NK-92 (cell line): ENCODE measurements around the gene BTN2A1.
"Not testable (repeated sequence)": the region's sequence is repeated elsewhere in the genome, so short reads cannot be mapped to it uniquely, and the experiment has no call there.

Experiments
- DNase-seq: peaks from one replicate; lab custom pipeline; 2025; ENCODE audit not compliant: unreplicated experiment; lab: John Stamatoyannopoulos, UW

BTN2A1 gene

DNA sequence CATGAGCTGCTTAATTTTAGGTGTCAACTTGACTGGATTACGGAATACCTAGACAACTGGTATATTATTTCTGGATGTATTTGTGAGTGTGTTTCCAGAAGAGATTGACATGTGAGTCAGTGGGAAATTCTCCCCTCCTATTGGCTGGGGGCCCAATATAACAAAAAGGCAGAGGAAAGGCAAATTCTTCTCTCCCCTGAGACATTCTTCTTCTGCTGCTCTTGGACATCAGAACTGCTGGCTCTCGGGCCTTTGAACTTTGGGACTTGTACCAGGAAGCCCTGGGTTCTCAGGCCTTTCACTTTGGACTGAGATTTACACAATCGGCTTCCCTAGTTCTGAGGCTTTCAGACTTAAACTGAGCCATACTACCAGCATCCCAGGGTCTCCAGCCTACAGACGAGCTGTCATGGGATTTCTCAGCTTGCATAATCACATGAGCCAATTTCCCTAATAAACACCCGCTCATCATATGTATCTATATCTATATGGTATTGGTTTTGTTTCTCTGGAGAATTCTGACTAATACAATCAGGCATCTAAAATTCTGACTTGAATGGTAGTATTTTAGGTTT lies 25.0 kb upstream of the BTN2A1 start:
- DNase-seq = no peak

DNA sequence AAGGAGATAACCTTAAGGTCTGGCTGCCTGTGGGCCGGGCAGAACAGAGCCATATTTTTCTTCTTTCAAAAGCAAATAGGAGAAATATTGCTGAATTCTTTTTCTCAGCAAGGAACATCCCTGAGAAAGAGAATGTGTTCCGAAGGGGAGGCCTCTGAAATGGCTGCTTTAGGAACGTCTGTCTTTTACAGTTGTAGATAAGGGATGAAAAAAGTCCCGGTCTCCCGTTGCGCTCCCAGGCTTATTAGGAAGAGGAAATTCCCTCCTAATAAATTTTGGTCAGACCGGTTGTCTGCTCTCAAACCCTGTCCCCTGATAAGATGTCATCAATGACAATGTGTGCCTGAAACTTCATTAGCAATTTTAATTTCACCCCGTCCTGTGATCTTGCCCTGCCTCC lies 24.1 kb upstream of the BTN2A1 start:
- DNase-seq = not testable (repeated sequence)

DNA sequence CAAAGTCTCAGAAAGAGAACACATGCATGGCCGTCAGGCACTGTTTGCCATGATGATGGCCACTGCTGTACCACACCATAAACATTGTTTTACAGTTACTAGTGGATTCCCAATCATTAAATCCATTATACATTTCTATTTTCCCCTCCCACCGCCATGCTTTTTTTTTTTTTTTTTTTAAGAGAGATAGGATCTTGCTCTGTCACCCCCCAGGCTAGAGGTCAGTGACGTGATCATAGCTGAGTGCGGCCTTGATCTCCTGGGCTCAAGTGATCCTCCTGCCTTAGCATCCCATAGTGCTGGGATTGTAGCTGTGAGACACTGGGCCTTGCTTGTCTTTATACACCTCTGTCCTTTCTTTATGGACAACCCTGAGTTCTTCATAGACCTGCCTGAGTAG lies 21.7 kb upstream of the BTN2A1 start:
- DNase-seq = no peak

DNA sequence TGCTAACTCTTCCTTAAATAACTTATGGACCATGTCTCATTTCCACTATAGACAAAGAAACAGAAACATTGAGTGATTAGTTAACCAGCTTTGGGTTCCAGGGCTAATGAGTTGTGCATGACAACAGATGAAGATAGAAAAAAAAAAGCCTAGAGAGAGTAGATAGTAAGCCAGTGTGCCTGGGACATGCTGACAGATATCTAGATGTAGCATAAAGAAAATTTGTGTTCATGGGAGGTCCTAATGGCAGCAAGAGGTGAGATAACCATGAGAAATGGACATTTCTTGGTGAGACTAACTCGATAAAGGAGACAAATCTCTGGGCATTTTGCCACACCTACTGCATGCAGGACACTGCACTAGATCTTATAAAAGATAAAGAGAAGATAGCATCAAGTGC lies 20.2 kb upstream of the BTN2A1 start:
- no peak for DNase-seq

DNA sequence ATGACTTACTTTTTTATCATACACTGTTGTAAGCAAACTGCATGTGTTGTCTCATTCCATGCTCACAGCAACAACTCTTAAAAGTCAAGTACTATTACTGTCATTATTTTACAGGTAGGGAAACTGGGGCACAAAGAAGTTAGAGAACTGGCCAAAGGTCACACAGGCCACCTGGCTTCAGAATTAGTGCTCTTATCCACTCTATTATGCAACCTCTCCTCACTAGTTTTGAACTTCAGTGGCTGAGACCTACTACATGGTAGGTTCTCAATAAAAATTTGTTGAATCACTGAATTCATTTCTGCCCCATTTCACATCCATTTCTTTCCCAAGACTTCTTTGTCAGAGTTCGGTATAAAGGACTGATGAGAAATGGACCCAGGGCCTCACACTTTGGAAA lies 19.8 kb upstream of the BTN2A1 start:
- no peak for DNase-seq

DNA sequence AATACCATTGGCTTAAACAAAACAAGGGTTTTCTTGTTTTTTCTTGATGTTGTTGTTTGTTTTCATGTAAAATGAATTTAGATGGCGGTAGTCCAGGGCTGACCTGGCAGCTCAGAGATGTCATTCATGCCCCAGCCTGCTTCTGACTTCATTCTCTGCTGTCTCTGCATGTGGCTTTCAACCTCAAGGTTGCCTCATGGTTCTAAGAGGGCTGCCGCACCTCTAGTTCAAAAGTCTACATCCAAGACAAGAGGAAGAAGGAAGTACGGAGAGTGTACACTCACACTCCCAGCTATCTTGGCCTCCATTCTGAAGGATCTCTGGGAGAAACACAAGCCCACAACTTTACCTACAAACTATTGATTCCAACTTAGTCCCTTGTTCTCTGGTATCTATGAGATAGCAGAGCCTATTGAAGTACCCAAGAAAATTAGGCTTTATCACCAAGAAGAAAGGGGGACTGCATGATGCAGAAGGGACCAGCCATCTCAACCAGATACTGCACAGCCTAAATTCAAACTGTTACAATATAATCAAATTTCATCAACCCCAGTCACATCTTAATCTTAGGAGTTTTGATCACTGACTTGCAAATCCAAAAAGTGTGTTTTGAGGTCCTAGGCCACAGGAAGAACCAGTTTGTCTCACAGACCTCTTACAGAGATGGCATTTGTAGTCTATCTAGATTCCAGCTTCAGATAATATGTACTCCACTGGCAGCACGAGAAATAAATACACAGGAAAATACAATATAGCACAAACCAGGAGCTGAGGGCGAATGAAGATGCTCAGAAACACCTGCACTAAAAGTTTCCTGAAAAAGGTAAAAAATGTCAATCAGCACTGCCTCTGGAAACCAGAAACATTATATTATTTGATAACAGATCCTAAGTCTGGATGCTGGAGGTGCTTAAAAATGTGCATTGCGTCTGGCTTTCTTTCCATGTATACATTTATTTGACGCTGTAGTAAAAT lies 18.3 kb upstream of the BTN2A1 start:
- no peak for DNase-seq

DNA sequence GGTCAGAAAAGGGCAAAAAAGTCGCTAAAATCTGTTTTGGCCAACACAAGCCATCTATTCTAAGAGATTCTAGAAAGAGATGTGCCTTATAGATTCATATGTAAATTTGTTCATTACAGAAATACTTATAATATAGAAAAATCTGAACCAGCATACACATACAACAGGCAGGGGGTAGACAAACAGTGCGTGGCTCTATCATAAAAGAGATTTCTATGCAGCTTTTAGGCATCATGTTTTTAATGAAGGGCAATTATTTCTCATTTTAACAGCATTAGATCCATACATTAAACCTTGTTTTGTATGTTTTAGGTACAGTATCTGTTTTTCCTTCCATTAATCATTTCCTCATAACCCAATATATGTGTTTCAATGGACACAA lies 16.8 kb upstream of the BTN2A1 start:
- DNase-seq = no peak

DNA sequence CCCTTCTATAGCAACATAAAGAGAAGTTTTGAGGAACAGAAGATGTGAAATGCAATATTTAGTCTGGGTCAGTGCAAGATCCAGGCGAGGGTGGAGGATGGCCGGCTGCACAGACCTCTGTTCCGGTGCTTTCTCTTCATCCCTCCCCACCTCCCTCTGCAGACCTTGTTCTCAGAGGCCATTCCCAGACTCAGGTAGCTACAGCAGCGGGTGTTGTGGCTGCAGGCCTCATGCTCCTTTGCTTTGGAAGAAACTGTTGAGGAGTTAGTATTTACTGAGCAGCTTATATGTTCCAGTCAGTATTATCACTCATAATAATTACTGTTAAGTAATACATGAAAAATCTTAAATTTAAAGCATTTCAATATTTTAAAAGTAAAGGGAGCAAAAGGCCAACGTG lies 15.8 kb upstream of the BTN2A1 start:
- DNase-seq = no peak

DNA sequence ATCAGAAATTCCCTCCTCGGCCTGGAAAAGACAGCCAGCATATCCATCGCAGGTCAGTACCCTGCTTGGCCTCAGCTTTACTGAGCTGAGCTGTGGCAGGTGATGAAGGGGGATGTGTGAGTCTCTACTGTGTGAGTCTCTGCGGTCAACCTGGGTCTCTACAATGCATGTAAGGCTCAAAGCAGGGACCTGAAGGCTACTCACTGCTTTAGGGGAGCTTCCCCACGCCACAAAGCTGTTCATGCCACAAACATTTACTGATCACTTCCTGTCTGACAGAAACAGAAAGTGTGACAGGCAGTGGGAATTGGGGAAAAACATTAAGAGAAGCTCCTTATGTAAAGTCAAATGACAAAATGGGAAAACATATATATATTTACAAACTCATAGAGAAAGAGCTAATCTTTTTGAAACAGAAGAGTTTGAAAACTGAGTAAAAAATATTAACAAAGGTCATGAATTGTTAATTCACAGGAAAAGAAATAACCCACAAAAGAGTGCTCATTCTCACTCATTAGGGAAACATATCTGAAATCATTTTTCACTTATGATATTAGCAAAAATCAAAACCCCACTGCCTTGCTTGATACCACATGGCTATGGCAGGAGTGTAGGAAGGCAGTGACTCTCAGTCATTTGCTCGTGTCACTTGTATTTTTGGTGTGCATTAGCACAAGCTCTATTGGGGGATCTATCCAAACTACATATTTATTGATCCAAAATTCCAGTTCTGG lies 11.7 kb upstream of the BTN2A1 start:
- DNase-seq = no peak

DNA sequence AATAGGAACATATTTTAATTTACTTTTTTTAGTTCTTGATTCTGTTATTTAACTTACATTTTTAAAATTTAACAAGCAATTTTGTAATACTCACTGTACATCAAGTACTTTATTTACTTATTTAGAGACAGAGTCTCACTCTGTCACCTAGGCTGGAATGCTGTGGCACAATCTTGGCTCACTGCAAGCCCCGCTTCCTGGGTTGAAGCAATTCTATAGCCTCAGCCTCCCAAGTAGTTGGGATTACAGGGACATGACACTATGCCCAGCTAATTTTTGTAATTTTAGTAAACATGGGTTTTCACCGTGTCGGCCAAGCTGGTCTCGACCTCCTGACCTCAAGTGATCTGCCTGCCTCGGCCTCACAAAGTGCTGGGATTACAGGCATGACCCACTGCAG lies 10.5 kb upstream of the BTN2A1 start:
- DNase-seq = no peak

DNA sequence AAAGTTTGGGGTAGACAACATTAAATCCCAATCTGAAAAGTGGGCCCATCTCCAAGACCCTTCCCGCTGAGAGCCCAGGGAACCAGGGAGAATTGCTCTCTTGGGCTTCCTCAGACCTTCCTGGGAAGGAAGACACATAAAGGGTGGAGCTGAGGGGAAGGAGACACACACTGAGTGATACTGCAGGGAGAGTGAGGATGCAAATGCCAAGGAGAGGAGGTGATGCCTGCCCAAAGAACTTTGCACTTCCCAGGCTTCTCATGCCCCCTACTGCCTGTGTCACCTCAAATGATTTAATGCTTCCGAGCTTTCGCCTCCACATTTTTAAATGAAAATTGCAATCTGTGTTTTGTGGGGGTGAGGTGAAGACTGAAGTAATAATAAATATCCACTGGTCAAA lies 7.5 kb upstream of the BTN2A1 start:
- DNase-seq = no peak

DNA sequence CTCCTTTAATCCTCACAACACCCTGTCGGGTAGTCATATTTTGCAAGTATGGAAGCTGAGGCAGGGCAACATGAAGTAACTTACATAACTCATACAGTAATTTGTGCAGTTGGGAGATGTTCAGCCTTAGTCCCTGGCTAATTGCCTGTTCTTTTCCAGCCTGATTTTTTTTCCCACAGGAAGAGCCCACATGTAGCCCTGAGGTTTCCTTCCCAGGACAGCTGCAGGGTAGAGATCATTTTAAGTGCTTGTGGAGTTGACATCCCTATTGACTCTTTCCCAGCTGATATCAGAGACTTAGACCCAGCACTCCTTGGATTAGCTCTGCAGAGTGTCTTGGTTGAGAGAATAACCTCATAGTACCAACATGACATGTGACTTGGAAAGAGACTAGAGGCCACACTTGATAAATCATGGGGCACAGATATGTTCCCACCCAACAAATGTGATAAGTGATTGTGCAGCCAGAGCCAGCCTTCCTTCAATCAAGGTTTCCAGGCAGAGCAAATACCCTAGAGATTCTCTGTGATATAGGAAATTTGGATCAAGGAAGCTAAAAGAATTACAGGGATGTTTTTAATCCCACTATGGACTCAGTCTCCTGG lies 5.0 kb upstream of the BTN2A1 start:
- DNase-seq = no peak

DNA sequence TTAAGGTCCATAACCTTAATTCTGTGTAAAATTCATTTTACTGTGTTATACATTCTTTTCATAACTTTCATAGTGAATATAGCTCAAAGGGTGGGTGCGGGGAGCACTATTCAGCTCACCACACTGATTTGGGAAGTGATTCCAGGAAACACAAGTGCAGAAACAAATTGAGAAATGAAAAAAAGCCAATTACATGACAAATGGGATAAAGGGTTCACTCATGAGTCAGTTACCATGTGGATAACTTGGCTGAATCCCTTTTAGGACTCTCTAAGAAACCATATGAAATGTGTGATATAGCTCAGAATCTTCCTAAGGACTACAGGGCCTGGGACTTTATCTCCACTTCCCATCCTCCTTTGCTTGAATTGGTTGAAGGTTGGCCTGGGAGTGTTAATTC lies 3.1 kb upstream of the BTN2A1 start:
- DNase-seq = no peak

DNA sequence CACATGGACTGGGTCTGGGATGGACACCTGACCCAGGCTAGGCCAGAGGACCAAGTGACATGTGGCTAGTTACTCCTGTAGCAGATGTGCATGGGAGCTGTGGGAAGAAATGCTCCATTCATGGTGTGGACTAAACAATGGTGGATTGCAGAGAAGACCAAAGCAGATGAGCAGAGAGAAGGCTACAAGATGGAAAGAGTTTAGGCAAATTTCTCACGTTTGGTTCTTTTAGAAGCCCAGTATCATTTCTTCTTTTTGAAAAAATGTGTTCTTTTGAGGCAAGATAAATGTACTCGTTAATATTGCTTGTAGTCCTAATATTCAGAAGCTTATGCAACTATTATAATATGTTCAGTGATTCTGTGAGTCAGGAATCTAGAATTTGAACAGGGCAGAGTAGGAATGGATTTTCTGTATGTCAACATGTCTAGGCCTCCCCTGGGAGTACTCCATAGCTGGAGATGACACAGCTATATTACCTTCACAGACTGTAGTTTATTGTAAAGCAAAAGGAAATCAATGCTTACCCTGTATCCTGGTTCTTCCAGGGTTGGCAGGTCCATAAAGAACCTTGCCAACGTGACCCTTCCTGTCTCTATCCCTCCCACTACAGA lies 2.3 kb upstream of the BTN2A1 start:
- no peak for DNase-seq

DNA sequence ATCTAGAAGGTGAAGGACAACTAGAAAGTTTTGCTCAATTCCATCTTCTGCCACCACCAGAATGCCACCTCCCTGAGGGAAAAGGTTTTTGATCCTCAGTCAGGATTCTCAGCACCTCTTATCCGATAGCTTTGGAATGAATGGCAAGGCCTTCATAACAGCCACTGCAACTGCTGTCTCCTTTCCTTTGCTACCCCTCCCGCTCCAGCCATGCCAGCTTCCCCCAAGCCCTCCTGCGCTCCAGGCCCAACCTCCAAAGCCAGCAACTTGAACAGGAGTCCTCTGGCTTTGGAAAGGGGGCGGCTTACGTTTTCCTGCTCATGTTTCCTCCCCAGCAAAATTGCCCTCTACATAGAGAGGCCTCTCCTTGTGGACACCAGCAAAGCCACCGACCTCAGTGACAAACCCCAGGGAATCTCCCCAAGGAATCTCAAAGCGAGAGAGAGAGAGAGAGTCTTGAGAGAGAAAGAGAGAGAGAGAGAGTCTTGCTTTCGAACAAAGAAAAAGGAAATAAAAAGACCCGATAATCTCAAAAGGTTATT lies 420 bp upstream of the BTN2A1 start:
- no peak for DNase-seq

DNA sequence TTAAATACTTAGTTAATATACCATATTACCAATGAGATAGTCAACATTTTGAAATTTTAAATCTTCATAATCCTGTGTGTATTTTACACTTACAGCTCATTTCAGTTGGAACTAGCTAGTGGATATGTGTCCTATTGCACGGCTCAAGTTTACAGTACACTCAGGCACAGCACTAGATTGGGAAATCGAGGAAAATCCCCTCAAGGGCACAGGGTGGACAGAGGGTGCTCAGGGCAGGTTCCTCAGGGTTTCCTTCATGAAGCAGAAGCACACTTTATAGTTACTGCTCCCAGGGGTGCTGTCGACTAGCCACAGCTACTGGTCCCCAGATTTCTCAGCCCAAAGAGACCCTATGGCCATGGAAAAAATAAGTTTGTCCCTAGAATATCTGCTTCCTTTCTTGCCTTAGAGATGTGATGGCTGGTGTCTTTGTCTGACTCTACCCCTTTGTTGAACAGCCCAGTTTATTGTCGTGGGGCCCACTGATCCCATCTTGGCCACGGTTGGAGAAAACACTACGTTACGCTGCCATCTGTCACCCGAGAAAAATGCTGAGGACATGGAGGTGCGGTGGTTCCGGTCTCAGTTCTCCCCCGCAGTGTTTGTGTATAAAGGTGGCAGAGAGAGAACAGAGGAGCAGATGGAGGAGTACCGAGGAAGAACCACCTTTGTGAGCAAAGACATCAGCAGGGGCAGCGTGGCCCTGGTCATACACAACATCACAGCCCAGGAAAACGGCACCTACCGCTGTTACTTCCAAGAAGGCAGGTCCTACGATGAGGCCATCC lies 1.5 kb downstream of the BTN2A1 start:
- DNase-seq = no peak

DNA sequence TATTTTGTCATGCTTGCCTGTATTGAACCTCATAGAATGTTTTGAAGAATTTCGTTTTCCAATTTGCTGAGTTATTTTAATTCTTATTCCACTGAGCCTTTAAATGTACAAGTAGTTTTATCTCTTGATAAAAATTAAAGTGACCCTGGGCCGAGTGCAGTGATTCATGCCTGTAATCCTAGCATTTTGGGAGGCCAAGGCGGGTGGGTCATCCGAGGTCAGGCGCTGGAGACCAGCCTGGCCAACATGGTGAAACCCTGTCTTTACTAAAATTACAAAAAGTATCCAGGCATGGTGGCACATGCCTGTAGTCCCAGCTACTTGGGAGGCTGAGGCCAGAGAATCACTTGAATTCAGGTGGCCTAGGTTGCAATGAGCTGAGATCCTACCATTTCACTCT lies 3.6 kb downstream of the BTN2A1 start:
- not testable (repeated sequence) for DNase-seq

DNA sequence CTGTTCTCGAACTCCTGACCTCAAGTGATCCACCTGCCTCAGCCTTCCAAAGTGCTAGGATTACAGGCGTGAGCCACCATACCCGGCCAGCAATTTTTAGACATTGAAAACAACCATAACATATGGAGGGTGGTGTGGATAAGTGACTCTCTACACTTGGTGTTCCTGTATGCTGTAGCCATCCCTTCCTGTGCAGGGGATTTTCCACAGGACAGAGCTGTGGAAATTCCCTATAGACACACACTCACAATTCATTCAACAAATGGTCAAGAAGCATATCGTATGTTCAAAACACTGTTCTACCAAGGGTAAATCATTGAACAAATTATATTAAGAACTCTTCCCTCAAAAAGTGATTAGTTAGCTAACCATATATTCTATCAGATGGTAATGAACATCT lies 6.3 kb downstream of the BTN2A1 start:
- DNase-seq = no peak

DNA sequence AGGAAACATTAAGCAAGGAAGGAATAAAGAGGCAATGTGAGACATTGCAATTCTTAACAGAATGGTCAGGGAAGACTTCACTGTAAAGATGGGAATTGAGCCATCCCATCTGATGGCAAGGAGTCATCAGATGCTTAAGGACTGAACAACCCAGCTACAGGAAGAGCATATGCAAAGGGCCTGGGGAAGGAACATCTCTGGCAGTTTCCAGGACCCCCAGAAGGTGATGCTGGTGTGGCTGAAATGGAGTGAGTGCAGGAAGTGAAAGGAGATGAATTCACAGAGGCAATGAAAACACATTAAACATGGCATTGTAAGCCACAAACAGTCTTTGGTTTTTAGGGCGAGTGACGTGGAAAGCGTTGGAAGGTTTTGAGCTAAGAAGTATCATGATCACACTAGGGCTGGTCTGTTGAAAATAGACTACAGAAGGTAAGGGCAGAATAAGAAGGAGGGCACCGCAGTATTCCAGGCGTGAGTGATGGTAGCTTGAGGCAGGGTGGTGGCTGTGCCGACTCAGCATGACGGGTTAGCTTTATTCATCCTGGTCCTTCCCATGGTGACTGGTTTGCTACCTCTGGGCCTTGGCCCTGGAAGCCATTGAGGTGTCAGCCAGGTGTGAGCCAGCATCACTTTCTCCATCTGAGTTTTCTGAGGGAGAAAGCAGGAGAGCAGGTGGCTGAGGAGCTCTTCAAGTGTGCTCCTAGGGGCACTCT lies 6.8 kb downstream of the BTN2A1 start:
- DNase-seq = no peak
